ENCODE data around the gene CCDC141. TPM values are rescaled to one million over a fixed set of nuclear protein-coding genes. Genes with fewer than 3 reads are reported as not detected.

CCDC141 gene
- total RNA-seq, 4 donors from 2014 or later = 0.08 to 1.3 (median 0.73) TPM

- H3K27ac ChIP-seq = no peak overlapping the region
- 64% methylated on average over 6 of the region's 6 CpGs for WGBS
Observed at GRCh38 chr2:178882666-178883440, 167.1 kb downstream of the CCDC141 start.

GRCh38 chr2:178881075-178881474 lies 168.9 kb downstream of the CCDC141 start:
- no peaks in the 10 kb centered on the region for H3K9me3 ChIP-seq
- WGBS = 78% methylated on average over 1 of the region's 1 CpG
- H3K27me3 ChIP-seq = no peaks in the 10 kb centered on the region
- TF ChIP-seq EP300 (IDR thresholded peaks at IDR 0.05) (no peak), POLR2A (IDR thresholded peaks at IDR 0.05) (no peak), POLR2AphosphoS5 (IDR thresholded peaks at IDR 0.05) (no peak), CTCF (IDR thresholded peaks at IDR 0.05) (no peak)
- no peak overlapping the region for H3K27ac ChIP-seq
- no peaks in the 10 kb centered on the region for H3K4me1 ChIP-seq
- no peak for DNase-seq (ENCODE audit: low spot score in 2 of 2)
- H3K4me3 ChIP-seq = no peak overlapping the region
- no peaks in the 10 kb centered on the region for H3K36me3 ChIP-seq

More at GRCh38 chr2:178882666-178883440, 167.1 kb downstream of the CCDC141 start:
- Histone ChIP-seq H3K36me3 (no peaks in the 10 kb centered on the region), H3K9me3 (no peaks in the 10 kb centered on the region), H3K27me3 (no peaks in the 10 kb centered on the region), H3K4me1 (no peaks in the 10 kb centered on the region), H3K4me3 (no peak overlapping the region)
- TF ChIP-seq EP300 (IDR thresholded peaks at IDR 0.05) (no peak), POLR2AphosphoS5 (IDR thresholded peaks at IDR 0.05) (no peak), POLR2A (IDR thresholded peaks at IDR 0.05) (no peak), CTCF (IDR thresholded peaks at IDR 0.05) (no peak)
- no peak for DNase-seq (ENCODE audit: low spot score in 2 of 2)

- no peak overlapping the region for H3K4me3 ChIP-seq
- WGBS = 82% methylated on average over 3 of the region's 3 CpGs
- H3K4me1 ChIP-seq = no peaks in the 10 kb centered on the region
- no peaks in the 10 kb centered on the region for H3K36me3 ChIP-seq
- no peaks in the 10 kb centered on the region for H3K27me3 ChIP-seq
- no peaks in the 10 kb centered on the region for H3K9me3 ChIP-seq
- TF ChIP-seq CTCF (IDR thresholded peaks at IDR 0.05) = no peak
- TF ChIP-seq POLR2AphosphoS5 (IDR thresholded peaks at IDR 0.05) = no peak
- no peak for TF ChIP-seq POLR2A (IDR thresholded peaks at IDR 0.05)
- no peak for TF ChIP-seq EP300 (IDR thresholded peaks at IDR 0.05)
- H3K27ac ChIP-seq = no peak overlapping the region
- DNase-seq (ENCODE audit: low spot score in 2 of 2) = no peak
Observed at GRCh38 chr2:178880257-178880656, 169.7 kb downstream of the CCDC141 start.

- Histone ChIP-seq H3K36me3 (no peaks in the 10 kb centered on the region), H3K4me3 (no peak overlapping the region), H3K27ac (no peak overlapping the region), H3K9me3 (no peaks in the 10 kb centered on the region), H3K27me3 (no peaks in the 10 kb centered on the region), H3K4me1 (no peaks in the 10 kb centered on the region)
- DNase-seq (ENCODE audit: low spot score in 2 of 2) = no peak
- TF ChIP-seq POLR2A (IDR thresholded peaks at IDR 0.05) = no peak
- TF ChIP-seq EP300 (IDR thresholded peaks at IDR 0.05) = no peak
- no peak for TF ChIP-seq CTCF (IDR thresholded peaks at IDR 0.05)
- no peak for TF ChIP-seq POLR2AphosphoS5 (IDR thresholded peaks at IDR 0.05)
- WGBS = 75% methylated on average over 2 of the region's 2 CpGs
Observed at GRCh38 chr2:178877874-178878273, 172.1 kb downstream of the CCDC141 start.

- Histone ChIP-seq H3K27me3 (no peaks in the 10 kb centered on the region), H3K27ac (no peak overlapping the region), H3K9me3 (no peaks in the 10 kb centered on the region), H3K36me3 (no peaks in the 10 kb centered on the region), H3K4me3 (no peak overlapping the region), H3K4me1 (no peaks in the 10 kb centered on the region)
- WGBS = 48% methylated on average over 8 of the region's 8 CpGs
- no peak for DNase-seq (ENCODE audit: low spot score in 2 of 2)
- TF ChIP-seq POLR2AphosphoS5 (IDR thresholded peaks at IDR 0.05) (no peak), EP300 (IDR thresholded peaks at IDR 0.05) (no peak), CTCF (IDR thresholded peaks at IDR 0.05) (no peak), POLR2A (IDR thresholded peaks at IDR 0.05) (no peak)
Observed at GRCh38 chr2:178874529-178875240, 175.3 kb downstream of the CCDC141 start.
